ENCODE results near the gene HHIP.

HHIP gene

DNA sequence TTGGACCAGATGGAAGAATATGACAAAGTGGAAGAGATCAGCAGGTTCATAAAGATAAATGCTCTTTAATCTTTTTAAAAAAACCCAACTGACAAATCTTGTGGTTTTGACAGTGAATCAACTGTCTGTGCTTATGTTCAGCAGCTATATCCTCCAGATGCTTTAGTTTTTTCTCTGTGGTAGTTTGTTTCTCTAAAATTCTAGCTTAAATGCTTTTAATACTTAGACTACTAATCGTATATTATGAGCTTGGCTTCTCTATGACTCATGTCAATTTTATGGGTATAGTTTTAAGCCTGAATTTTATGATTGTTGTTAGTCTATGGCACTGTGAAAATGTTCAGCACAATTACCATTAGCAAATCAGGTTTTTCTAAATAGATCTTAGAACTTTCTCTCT is 12.9 kb downstream of the HHIP start:
- H3K4me1 ChIP-seq (ENCODE audit: control insufficient read depth in 1 of 2, insufficient read depth in 2 of 2, low read length in 2 of 2), result no peaks in the 10 kb centered on the region
- H3K4me3 ChIP-seq (ENCODE audit: low read depth in 1 of 2, low read length in 2 of 2), result no peak overlapping the region
- H3K27ac ChIP-seq (ENCODE audit: low read length), result no peak overlapping the region
- H3K27me3 ChIP-seq (ENCODE audit: low read depth, low read length), result no peaks in the 10 kb centered on the region
- no peaks in the 10 kb centered on the region for H3K36me3 ChIP-seq (ENCODE audit: control insufficient read depth in 1 of 2, insufficient read depth in 2 of 2, low read length in 2 of 2)
- no peaks in the 10 kb centered on the region for H3K9me3 ChIP-seq (ENCODE audit: control insufficient read depth in 1 of 2, low read length in 2 of 2)

DNA sequence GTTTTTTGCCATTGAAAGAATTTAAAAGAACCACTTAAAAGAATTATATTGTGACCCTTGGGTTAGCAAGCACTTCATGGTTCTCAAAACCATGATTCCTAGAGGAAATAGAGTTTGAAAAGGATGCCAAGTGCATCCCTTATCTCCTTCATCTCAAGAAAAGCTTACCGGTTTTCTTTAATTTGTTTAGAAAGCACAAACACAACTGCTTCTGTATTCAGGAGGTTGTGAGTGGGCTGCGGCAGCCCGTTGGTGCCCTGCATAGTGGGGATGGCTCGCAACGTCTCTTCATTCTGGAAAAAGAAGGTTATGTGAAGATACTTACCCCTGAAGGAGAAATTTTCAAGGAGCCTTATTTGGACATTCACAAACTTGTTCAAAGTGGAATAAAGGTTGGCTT is 13.5 kb downstream of the HHIP start:
- no peaks in the 10 kb centered on the region for H3K9me3 ChIP-seq (ENCODE audit: control insufficient read depth in 1 of 2, low read length in 2 of 2)
- H3K27ac ChIP-seq (ENCODE audit: low read length), result no peak overlapping the region
- no peaks in the 10 kb centered on the region for H3K36me3 ChIP-seq (ENCODE audit: control insufficient read depth in 1 of 2, insufficient read depth in 2 of 2, low read length in 2 of 2)
- no peak overlapping the region for H3K4me3 ChIP-seq (ENCODE audit: low read depth in 1 of 2, low read length in 2 of 2)
- H3K4me1 ChIP-seq (ENCODE audit: control insufficient read depth in 1 of 2, insufficient read depth in 2 of 2, low read length in 2 of 2), result no peaks in the 10 kb centered on the region
- H3K27me3 ChIP-seq (ENCODE audit: low read depth, low read length), result no peaks in the 10 kb centered on the region

DNA sequence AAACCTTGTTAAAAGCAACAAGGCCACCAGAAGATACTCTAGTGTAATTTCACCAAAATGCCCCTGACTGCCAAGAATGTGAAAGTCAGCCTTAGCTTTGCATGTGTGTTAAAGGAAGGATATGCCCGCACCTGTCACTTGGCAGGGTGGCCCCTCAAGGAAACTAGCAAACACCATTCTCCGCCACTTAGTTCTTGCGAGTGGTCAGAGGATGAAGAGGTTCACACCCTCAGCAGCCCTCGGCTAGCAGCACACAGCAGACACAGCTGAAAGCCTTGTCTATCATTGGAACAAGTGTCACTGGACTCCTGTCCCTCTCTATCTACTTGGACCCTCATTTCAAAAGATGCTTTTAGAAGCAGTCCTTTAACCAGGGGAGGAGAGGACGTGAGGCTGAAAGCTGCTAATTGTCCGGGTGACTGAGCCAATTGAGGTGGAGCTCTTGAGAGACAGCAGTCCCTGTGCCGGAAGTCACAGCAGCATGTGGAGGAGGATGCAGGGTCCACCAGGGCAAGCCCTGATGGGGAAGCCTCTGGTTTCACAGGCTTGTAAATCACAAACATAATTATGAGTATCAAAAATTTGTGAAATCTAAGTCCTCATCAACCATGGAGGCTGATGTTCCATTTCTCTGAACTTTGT is 18.0 kb downstream of the HHIP start:
- no peaks in the 10 kb centered on the region for H3K27me3 ChIP-seq (ENCODE audit: low read depth, low read length)
- no peaks in the 10 kb centered on the region for H3K4me1 ChIP-seq (ENCODE audit: control insufficient read depth in 1 of 2, insufficient read depth in 2 of 2, low read length in 2 of 2)
- H3K27ac ChIP-seq (ENCODE audit: low read length), result no peak overlapping the region

DNA sequence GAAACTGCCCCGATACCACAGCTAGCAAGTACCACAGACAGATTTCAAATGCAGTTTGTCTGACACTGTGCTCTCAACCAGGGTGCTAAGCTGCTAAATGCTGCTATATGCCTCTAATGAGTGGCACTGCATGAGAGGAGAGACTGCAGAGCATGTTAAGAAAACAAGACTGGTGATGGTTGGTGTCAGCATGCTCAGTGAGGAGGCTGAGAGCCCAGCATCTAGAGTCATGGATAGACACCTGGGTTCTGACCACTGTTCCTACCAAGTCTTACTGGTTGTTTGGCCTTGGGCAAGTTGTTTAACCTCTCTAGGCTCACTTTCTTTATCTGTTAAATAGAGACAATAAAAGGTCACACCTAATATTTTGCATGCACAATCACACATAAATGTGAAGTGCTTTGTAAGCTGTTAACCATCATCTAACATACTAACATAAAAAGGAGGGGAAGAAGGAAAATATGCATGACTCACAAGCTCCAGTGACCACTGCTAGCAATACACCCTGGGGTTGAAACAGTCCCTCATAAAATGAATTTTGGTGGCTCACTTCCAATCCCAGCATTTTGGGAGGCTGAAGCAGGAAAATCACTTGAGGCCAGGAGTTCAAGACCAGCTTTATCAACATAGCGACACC is 20.7 kb downstream of the HHIP start:
- Histone ChIP-seq H3K4me1 (ENCODE audit: control insufficient read depth in 1 of 2, insufficient read depth in 2 of 2, low read length in 2 of 2) (no peaks in the 10 kb centered on the region), H3K36me3 (ENCODE audit: control insufficient read depth in 1 of 2, insufficient read depth in 2 of 2, low read length in 2 of 2) (no peaks in the 10 kb centered on the region), H3K27ac (ENCODE audit: low read length) (no peak overlapping the region), H3K9me3 (ENCODE audit: control insufficient read depth in 1 of 2, low read length in 2 of 2) (no peaks in the 10 kb centered on the region), H3K27me3 (ENCODE audit: low read depth, low read length) (no peaks in the 10 kb centered on the region), H3K4me3 (ENCODE audit: low read depth in 1 of 2, low read length in 2 of 2) (no peak overlapping the region)

More for the DNA sequence above, 18.0 kb downstream of the HHIP start:
- no peaks in the 10 kb centered on the region for H3K36me3 ChIP-seq (ENCODE audit: control insufficient read depth in 1 of 2, insufficient read depth in 2 of 2, low read length in 2 of 2)
- no peaks in the 10 kb centered on the region for H3K9me3 ChIP-seq (ENCODE audit: control insufficient read depth in 1 of 2, low read length in 2 of 2)
- H3K4me3 ChIP-seq (ENCODE audit: low read depth in 1 of 2, low read length in 2 of 2), result no peak overlapping the region

DNA sequence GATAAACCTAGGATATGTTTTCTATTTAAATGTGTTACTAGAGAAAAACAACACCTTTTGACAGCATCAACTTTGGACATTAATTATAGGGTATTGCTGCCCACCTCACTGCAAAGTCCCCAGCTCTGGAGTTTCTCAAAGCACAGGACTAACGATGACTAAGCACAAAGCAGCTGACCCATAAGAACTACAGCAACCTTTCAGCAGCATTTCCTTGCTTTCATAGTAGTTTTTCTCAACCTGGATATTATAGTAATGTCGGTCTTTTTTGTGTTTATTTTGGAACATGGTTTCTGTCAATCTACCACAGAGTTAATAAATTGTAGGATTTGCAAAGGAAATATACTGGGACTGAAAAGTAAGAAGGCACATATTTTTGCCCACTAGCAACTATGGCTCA is 21.5 kb downstream of the HHIP start:
- Histone ChIP-seq H3K9me3 (ENCODE audit: control insufficient read depth in 1 of 2, low read length in 2 of 2) (no peaks in the 10 kb centered on the region), H3K4me1 (ENCODE audit: control insufficient read depth in 1 of 2, insufficient read depth in 2 of 2, low read length in 2 of 2) (no peaks in the 10 kb centered on the region), H3K27me3 (ENCODE audit: low read depth, low read length) (no peaks in the 10 kb centered on the region), H3K27ac (ENCODE audit: low read length) (no peak overlapping the region), H3K4me3 (ENCODE audit: low read depth in 1 of 2, low read length in 2 of 2) (no peak overlapping the region), H3K36me3 (ENCODE audit: control insufficient read depth in 1 of 2, insufficient read depth in 2 of 2, low read length in 2 of 2) (no peaks in the 10 kb centered on the region)

DNA sequence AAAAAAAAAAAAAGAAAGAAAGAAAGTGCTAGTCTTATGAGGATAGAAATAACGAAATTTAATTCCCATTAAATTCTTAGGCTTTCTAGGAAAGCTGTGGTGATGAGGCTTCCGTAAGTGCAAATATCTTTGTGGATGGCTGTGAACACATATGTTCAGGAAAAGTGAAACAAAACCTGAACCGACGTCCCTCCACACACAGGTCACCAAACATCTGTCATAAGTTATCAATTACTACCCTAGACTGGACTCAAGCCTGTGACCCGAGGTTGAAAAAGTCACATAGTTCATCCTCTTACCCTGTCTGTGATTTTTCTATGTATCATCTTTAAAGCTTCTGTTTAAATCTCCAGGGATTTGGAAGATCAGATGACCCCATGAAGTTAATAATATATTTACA is 24.8 kb downstream of the HHIP start:
- Histone ChIP-seq H3K4me1 (ENCODE audit: control insufficient read depth in 1 of 2, insufficient read depth in 2 of 2, low read length in 2 of 2) (no peaks in the 10 kb centered on the region), H3K4me3 (ENCODE audit: low read depth in 1 of 2, low read length in 2 of 2) (no peak overlapping the region), H3K9me3 (ENCODE audit: control insufficient read depth in 1 of 2, low read length in 2 of 2) (no peaks in the 10 kb centered on the region), H3K27me3 (ENCODE audit: low read depth, low read length) (no peaks in the 10 kb centered on the region), H3K27ac (ENCODE audit: low read length) (no peak overlapping the region), H3K36me3 (ENCODE audit: control insufficient read depth in 1 of 2, insufficient read depth in 2 of 2, low read length in 2 of 2) (no peaks in the 10 kb centered on the region)

DNA sequence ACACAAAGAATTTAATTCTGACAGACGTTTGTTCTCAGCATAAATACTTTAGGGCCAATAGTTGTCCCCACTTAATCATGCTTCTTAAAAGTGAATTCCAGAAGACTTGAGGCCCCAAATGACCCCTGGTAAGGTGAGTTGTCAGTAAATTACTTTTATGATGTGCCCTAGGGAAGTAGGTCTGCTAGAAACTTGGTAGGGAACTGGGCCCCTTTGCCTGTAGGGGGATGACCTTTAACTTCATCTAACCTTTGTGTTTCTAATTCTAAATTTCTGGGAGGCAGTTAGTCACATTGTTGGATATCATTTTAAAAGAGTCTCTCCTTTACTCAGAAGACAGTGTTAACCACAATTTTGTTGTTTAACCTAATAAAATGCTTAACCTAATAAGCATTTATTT is 28.8 kb downstream of the HHIP start:
- no peak overlapping the region for H3K4me3 ChIP-seq (ENCODE audit: low read depth in 1 of 2, low read length in 2 of 2)
- no peak overlapping the region for H3K27ac ChIP-seq (ENCODE audit: low read length)
- H3K4me1 ChIP-seq (ENCODE audit: control insufficient read depth in 1 of 2, insufficient read depth in 2 of 2, low read length in 2 of 2), result no peaks in the 10 kb centered on the region
- H3K36me3 ChIP-seq (ENCODE audit: control insufficient read depth in 1 of 2, insufficient read depth in 2 of 2, low read length in 2 of 2), result no peaks in the 10 kb centered on the region
- H3K9me3 ChIP-seq (ENCODE audit: control insufficient read depth in 1 of 2, low read length in 2 of 2), result no peaks in the 10 kb centered on the region
- H3K27me3 ChIP-seq (ENCODE audit: low read depth, low read length), result no peaks in the 10 kb centered on the region

DNA sequence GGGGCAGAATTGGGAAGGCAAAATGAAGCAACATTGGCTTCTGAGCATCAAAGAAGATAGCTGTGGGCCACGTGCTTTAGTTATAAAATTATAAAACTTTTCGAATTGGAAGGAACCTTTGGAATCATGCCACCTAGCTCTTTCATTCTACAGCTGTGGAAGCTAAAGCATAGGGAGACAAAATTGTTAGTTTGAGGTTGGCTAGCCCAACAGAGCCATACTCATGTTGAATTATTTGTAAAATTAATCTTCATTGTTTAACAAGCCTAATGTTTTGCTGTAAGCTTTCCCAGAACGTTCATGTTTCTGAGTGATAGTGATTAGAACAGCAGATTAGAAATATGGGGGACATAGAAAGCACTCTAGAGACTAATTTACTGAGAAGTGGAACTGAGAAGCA is 35.9 kb downstream of the HHIP start:
- no peak overlapping the region for H3K27ac ChIP-seq (ENCODE audit: low read length)
- H3K27me3 ChIP-seq (ENCODE audit: low read depth, low read length), result no peaks in the 10 kb centered on the region
- no peaks in the 10 kb centered on the region for H3K4me1 ChIP-seq (ENCODE audit: control insufficient read depth in 1 of 2, insufficient read depth in 2 of 2, low read length in 2 of 2)
- H3K9me3 ChIP-seq (ENCODE audit: control insufficient read depth in 1 of 2, low read length in 2 of 2), result no peaks in the 10 kb centered on the region
- no peaks in the 10 kb centered on the region for H3K36me3 ChIP-seq (ENCODE audit: control insufficient read depth in 1 of 2, insufficient read depth in 2 of 2, low read length in 2 of 2)
- no peak overlapping the region for H3K4me3 ChIP-seq (ENCODE audit: low read depth in 1 of 2, low read length in 2 of 2)

DNA sequence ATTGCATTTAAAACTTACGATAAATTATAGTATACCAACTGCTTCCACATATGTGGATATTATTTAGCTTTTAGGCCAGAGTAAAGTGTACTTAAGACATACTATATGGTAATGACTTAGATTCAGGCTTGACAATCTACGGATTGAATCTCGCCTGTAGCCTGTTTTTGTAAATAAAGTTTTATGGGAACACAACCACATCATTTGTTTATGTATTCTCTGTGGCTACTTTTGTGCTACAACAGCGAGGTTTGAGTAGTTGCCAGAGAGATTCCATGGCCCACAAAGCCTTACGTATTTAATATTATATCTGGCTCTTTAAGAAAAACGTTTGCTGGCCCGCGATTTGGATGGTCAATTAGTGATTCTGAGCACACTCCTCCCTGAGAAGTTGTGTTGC is 37.6 kb downstream of the HHIP start:
- Histone ChIP-seq H3K27ac (ENCODE audit: low read length) (no peak overlapping the region), H3K4me1 (ENCODE audit: control insufficient read depth in 1 of 2, insufficient read depth in 2 of 2, low read length in 2 of 2) (peaks cover 0 to under 1% of the 10 kb centered on the region in 2 donors), H3K27me3 (ENCODE audit: low read depth, low read length) (no peaks in the 10 kb centered on the region), H3K36me3 (ENCODE audit: control insufficient read depth in 1 of 2, insufficient read depth in 2 of 2, low read length in 2 of 2) (no peaks in the 10 kb centered on the region), H3K4me3 (ENCODE audit: low read depth in 1 of 2, low read length in 2 of 2) (no peak overlapping the region), H3K9me3 (ENCODE audit: control insufficient read depth in 1 of 2, low read length in 2 of 2) (no peaks in the 10 kb centered on the region)

DNA sequence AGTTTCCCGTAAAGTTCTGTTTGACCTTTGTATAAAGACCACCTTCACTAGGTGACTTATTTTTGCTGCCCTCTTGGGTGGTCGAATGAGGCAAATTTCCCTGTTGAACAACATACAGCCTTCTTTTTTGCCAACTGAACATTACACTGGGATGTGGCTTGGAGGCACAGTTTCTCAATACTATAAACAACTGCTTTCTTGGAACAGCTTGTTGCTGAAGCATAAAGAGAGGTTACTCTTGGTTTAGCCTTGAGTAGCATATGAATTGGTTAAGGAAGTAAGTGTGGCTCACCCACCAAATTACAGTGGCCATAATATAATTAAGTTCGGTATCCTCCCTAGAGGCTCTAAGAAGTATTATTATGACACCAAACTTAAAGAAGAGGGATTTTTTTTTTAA is 40.0 kb downstream of the HHIP start:
- Histone ChIP-seq H3K4me1 (ENCODE audit: control insufficient read depth in 1 of 2, insufficient read depth in 2 of 2, low read length in 2 of 2) (peaks cover 0 to 5% of the 10 kb centered on the region in 2 donors), H3K9me3 (ENCODE audit: control insufficient read depth in 1 of 2, low read length in 2 of 2) (no peaks in the 10 kb centered on the region), H3K4me3 (ENCODE audit: low read depth in 1 of 2, low read length in 2 of 2) (no peak overlapping the region), H3K36me3 (ENCODE audit: control insufficient read depth in 1 of 2, insufficient read depth in 2 of 2, low read length in 2 of 2) (no peaks in the 10 kb centered on the region), H3K27ac (ENCODE audit: low read length) (no peak overlapping the region), H3K27me3 (ENCODE audit: low read depth, low read length) (no peaks in the 10 kb centered on the region)

DNA sequence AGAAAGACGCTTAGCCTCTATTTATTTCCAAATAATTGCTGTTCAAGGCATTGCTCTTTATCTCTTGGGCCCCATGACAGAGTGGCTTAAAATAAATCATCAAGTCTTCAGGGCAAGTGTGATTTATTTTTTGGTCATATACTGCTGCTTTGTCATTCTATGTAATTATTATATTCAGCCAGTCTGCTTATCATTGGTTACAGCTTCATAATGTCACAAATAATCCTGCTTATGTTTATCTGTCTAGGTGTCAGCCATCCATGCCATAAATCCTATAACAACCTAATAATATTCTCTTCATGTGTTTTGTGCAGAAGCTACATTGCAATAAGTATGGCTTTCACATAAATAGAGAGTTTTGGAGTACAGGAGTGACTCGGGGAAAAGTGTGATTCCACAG is 41.0 kb downstream of the HHIP start:
- H3K27me3 ChIP-seq (ENCODE audit: low read depth, low read length), result no peaks in the 10 kb centered on the region
- no peaks in the 10 kb centered on the region for H3K9me3 ChIP-seq (ENCODE audit: control insufficient read depth in 1 of 2, low read length in 2 of 2)
- no peak overlapping the region for H3K4me3 ChIP-seq (ENCODE audit: low read depth in 1 of 2, low read length in 2 of 2)
- H3K27ac ChIP-seq (ENCODE audit: low read length), result no peak overlapping the region
- H3K36me3 ChIP-seq (ENCODE audit: control insufficient read depth in 1 of 2, insufficient read depth in 2 of 2, low read length in 2 of 2), result no peaks in the 10 kb centered on the region
- H3K4me1 ChIP-seq (ENCODE audit: control insufficient read depth in 1 of 2, insufficient read depth in 2 of 2, low read length in 2 of 2), result peaks cover 0 to 5% of the 10 kb centered on the region in 2 donors

DNA sequence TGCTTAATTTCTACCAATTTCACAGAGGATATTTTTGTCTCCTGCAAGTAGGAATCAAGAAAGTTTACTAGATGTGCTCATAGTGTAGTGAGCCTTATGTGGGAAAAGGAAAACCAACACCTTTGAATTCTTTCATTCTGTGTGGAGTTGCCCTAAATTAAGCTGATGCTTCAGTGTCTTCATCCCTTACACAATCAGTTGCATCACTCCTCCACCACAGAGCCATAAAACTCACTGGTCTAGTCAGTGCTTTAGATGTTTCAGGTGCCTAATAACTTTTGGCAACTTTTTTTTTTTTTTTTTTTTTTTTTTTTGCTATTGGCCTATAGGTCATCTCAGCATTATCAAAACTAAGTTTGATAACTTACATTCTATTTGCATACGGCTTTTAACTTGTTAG is 41.5 kb downstream of the HHIP start:
- Histone ChIP-seq H3K4me1 (ENCODE audit: control insufficient read depth in 1 of 2, insufficient read depth in 2 of 2, low read length in 2 of 2) (peaks cover 0 to 5% of the 10 kb centered on the region in 2 donors), H3K27me3 (ENCODE audit: low read depth, low read length) (no peaks in the 10 kb centered on the region), H3K4me3 (ENCODE audit: low read depth in 1 of 2, low read length in 2 of 2) (no peak overlapping the region), H3K9me3 (ENCODE audit: control insufficient read depth in 1 of 2, low read length in 2 of 2) (no peaks in the 10 kb centered on the region), H3K27ac (ENCODE audit: low read length) (no peak overlapping the region), H3K36me3 (ENCODE audit: control insufficient read depth in 1 of 2, insufficient read depth in 2 of 2, low read length in 2 of 2) (no peaks in the 10 kb centered on the region)
